ENCODE measurements around the gene ZNF155.

The ZNF155 gene

DNA sequence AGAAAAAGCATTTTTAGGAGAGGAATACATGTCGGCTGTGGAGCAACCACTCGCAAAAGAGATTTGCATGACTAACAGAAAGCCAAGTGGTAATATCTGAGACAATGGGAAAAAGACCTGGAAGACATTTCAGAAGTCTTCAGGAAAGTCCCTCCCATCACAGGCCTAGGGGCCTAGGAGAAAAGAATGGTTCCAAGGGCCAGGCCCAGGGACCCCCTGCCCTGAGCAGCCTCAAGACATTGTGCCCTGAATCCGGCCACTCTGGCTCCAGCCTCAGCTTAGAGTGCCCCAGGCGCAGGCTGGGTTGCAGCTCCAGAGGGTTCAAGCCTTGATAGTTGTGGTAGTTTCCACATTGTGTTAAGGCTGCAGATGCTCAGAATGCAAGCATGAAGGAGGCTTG lies 23.6 kb upstream of the ZNF155 start:
- Histone ChIP-seq H3K36me3 (no peaks in the 10 kb centered on the region), H3K4me3 (ENCODE audit: low read depth in 1 of 2, low read length in 1 of 2) (no peak overlapping the region), H3K27me3 (no peaks in the 10 kb centered on the region), H3K4me1 (ENCODE audit: control insufficient read depth in 1 of 2, insufficient read depth in 1 of 2, low read depth in 1 of 2, low read length in 1 of 2) (no peaks in the 10 kb centered on the region), H3K27ac (no peak overlapping the region), H3K9me3 (no peaks in the 10 kb centered on the region)
- no peak for TF ChIP-seq CTCF (IDR thresholded peaks at IDR 0.05)

- no peak for TF ChIP-seq CTCF (IDR thresholded peaks at IDR 0.05)
- Histone ChIP-seq H3K4me1 (ENCODE audit: control insufficient read depth in 1 of 2, insufficient read depth in 1 of 2, low read depth in 1 of 2, low read length in 1 of 2) (no peaks in the 10 kb centered on the region), H3K27me3 (no peaks in the 10 kb centered on the region), H3K4me3 (ENCODE audit: low read depth in 1 of 2, low read length in 1 of 2) (no peak overlapping the region), H3K9me3 (peaks cover 22% of the 10 kb centered on the region), H3K27ac (no peak overlapping the region), H3K36me3 (peaks cover 4% of the 10 kb centered on the region)
These were observed 17.8 kb upstream of the ZNF155 start for GRCh38 chr19:43966079-43966694.

GRCh38 chr19:43976732-43977131 lies 7.3 kb upstream of the ZNF155 start:
- no peak for TF ChIP-seq CTCF (IDR thresholded peaks at IDR 0.05)
- Histone ChIP-seq H3K9me3 (peaks cover 4% of the 10 kb centered on the region), H3K36me3 (no peaks in the 10 kb centered on the region), H3K4me1 (ENCODE audit: control insufficient read depth in 1 of 2, insufficient read depth in 1 of 2, low read depth in 1 of 2, low read length in 1 of 2) (no peaks in the 10 kb centered on the region), H3K27me3 (no peaks in the 10 kb centered on the region), H3K4me3 (ENCODE audit: low read depth in 1 of 2, low read length in 1 of 2) (no peak overlapping the region), H3K27ac (no peak overlapping the region)

DNA sequence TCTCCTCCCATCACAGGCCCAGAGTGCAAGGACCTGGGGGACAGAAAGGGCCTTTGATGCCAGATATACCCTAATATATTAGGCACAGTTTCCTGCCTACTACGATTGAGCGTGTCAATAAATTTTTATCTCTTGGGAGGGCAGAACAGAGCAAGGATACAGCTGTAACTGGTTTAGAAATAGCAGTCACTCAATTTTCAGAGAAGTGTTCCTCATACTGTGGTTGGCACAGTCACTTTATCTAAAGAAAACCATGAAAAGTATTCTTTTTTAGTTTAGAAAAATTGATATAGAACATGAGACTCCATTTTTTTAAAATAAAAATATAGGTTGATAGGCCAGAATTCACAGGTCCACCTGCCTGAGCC lies 460 bp upstream of the ZNF155 start:
- no peak for TF ChIP-seq CTCF (IDR thresholded peaks at IDR 0.05)
- Histone ChIP-seq H3K36me3 (no peaks in the 10 kb centered on the region), H3K4me1 (ENCODE audit: control insufficient read depth in 1 of 2, insufficient read depth in 1 of 2, low read depth in 1 of 2, low read length in 1 of 2) (peaks cover 5 to 7% of the 10 kb centered on the region in 2 experiments), H3K9me3 (no peaks in the 10 kb centered on the region), H3K27ac (no peak overlapping the region), H3K27me3 (no peaks in the 10 kb centered on the region), H3K4me3 (ENCODE audit: low read depth in 1 of 2, low read length in 1 of 2) (peak overlapping the region; percentile 73 to 81)

DNA sequence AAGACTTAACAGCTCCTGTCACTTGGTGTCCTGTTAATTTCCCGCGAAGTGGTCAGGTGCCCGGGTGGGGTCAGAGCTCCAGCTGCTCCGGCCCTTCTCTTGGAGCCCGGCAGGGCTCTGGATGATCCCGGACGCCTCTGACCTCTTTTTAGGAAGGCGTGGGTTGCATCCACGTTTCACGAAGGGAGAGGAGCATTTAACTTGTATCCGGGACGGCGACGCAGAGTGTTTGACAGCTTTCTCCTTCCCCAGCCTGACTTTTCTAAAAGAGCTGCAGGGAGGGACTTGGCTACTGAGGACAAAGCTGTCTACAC lies 656 bp downstream of the ZNF155 start:
- Histone ChIP-seq H3K36me3 (peaks cover 3% of the 10 kb centered on the region), H3K4me3 (ENCODE audit: low read depth in 1 of 2, low read length in 1 of 2) (peak overlapping the region; percentile 73 to 81), H3K4me1 (ENCODE audit: control insufficient read depth in 1 of 2, insufficient read depth in 1 of 2, low read depth in 1 of 2, low read length in 1 of 2) (peaks cover 5 to 7% of the 10 kb centered on the region in 2 experiments), H3K27ac (no peak overlapping the region), H3K27me3 (no peaks in the 10 kb centered on the region), H3K9me3 (no peaks in the 10 kb centered on the region)
- no peak for TF ChIP-seq CTCF (IDR thresholded peaks at IDR 0.05)

Data from neutrophil (primary cell).